ENCODE results near the gene PIP5K1B.

DNA sequence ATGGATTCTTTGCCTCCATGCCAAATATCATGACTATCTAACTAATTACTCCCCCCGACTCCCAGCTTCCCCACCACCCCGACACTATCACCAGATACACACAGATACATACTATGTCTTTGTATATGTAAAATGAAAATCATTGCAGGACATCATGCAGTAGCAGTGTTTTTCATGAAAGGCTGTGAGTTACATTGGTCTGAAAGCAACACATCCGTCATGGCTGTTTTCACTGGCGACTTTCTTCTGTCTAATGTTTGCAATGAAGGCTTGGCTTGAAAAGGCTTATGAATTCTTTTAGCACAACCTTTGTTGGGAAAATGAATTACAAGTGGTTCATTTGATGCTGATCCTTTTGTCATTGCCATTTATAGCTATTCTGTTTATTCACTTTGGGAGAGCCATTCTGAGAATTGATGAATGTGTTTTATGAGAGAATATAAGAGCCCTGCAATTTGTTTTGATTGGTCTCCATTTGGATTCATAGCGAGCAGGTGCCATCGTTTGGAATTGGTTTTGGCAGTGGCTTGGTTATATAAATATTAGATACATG lies 103.4 kb downstream of the PIP5K1B start:
- no peak for TF ChIP-seq POLR2A (IDR thresholded peaks at IDR 0.05; ENCODE audit: low read depth, low read length)
- TF ChIP-seq POLR2AphosphoS5 (IDR thresholded peaks at IDR 0.05; ENCODE audit: low read depth, low read length): no peak
